NCI-H2171 treated with DMSO at 0.1 percent for 48 hours (cell line): ENCODE results near the gene NBDY.
"Not testable (repeated sequence)": the region's sequence is repeated elsewhere in the genome, so short reads cannot be mapped to it uniquely, and the experiment has no call there.

Source experiments
- DNase-seq: peaks from one replicate; lab custom pipeline; 2025; lab: John Stamatoyannopoulos, UW

Gene NBDY

DNA sequence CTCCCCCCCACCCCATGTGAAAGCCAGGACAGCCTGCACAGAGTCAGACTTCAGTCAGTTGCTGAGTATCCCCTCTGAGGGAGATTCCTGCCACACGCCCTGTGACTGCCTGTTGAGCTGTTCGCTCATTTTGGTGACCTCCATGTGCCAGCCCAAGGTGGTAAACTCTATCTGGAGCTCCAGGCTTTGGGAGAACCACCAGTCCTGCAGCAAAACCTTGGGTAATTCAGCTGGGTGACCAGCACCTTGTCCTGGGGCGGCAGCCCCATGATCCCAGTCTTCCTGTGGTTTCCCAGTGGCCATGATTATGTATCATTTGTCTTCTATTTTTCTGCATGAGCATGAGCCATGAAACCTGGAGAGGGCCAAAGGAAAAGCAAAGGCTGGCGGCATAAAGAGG, 73.4 kb downstream of the NBDY start:
- DNase-seq: no peak

DNA sequence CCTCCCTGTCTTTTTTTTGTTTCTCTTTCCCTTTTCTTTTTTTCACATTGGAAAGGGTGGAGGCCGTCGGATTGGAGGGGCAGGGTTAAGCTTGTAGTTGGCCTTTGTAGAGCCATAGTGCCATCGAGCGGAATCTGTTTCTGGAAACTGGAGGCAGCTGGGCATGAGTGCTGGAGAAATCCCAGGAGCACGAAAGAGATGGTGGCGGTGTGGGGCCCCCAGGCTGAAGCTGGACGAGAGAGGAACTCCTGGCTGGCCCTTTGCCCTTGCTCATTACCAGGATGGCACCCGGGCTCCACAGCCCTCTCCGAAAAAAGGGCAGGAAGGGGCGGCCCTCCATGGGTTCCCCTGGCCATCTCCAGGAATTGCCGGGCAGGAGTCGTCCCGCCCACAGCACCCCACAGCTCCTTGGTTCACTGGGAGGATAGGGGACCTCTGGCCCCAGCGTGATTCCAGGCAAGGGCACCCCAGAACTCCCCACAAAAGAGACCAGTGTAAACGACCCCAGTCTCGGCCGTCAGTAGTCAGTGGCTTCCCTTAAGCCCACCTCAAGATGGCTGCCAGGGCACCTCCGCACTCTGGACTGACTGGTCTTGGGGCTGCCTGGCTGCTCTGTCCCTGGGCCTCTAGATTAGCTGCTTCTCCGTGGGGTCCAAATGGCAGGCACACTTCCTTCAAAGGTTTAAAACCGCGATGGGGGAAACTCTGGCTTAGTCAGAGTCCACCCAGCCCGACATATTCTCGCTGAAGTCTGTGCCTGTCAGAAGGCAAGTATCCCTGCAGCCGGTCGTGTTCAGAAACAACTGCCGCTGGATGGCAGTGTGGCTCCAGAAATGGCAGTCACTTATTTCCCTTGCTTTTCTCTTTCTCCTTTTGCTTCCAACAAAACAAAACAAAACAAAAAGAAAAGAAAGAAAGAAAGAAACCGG, 74.1 kb downstream of the NBDY start:
- no peak for DNase-seq

DNA sequence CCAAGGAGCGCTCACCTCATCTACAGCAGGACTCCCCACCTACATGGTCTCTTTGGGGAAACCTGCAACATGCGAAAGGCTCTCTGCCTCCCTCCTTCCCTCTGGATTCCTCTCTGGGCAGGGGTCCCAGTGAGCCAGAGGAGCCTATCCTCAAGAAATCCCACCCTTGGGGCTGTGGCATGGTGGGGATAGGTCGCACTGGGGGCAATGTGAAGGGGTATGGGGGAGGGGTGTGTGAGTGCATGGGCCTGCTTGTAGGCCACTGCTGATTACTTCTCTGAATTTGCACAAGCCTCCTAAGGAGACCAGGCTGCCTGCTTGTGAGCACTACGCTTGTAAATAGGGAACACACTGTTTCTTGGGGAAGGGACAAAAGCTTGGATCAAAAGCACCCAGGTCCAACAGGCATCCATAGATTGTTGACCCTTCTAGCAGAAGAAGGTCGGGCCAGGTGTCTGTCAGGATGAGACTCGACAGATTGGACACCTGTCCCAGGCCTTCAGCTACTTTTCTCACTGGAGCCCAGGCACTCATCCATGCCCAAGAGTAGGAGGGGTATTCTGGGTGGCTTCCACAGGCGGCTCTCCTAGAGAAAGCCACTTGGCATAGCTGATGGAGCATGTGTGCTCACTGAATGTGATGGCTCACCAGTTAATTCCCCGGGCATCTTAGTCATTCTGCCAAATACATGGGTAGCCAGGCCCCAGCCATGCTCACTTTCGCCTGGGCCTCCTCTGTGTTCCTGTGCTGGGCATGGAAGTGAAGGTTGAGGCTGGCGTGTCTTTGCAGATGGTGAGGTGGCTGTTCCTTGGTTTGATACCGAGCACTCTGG, 75.0 kb downstream of the NBDY start:
- no peak for DNase-seq

DNA sequence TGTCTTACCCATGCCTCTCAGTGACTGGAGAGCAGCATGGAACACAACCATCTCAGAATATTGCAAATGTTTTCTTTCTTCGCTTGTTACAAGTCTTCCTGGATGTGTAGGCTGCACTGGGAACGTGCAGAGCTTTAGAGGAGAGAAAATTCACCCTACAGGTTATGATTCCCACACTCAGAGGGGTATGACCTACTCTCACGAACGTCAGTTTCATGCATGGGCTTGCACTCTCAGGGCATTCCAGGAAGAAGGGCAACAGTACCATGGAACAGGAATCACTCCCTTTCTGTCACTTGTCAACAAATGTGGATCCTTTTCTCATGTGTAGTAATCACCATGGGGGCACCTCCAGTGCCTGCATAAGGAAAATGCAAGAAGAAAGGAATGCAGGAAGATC, 75.8 kb downstream of the NBDY start:
- no peak for DNase-seq

DNA sequence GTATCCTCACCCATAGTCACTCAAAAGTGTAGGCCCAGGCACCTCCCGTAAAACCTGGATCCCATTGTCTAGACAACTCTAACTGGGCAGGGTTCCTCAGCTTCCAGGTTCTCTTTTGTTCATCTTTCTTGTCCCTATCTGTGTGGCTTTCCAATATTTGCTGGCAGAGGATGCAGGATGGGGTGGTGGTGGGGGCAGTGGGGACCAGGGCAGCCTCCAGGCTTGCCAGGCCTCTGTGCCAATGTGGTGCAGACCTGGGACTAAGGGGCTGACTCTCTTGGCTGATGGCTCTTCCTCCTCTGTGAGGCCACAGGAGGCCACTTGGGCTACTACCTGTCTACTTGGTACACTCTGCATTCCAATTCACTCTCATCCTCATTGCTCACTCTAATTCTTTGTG, 76.4 kb downstream of the NBDY start:
- DNase-seq: no peak

DNA sequence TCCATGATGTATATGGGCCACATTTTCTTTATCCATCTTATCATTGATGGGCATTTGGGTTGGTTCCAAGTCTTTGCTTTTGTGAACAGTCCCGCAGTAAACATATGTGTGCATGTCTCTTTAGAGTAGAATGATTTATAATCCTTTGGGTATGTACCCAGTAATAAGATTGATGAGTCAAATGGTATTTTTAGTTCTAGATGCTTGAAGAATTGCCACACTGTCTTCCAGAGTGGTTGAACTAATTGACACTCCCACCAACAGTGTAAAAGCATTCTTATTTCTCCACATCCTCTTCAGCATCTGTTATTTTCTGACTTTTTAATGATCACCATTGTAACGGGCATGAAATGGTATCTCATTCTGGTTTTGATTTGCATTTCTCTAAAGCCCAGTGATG, 77.1 kb downstream of the NBDY start:
- not testable (repeated sequence) for DNase-seq

DNA sequence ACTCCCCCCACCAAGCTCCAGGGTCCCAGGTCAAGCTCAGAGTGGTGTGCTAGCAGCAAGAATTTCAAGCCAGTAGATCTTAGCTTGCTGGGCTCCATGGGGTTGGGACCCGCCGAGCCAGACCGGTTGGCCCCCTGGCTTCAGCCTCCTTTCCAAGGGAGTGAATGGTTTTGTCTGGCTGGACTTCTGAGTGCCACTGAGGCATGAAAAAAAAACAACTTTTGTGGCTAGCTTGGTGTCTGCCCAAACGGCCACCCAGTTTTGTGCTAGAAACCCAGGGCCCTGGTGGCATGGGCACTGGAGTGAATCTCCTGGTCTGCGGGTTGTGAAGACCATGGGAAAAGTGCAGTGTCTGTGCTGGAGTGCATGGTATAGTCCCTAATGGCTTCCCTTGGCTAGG, 82.6 kb downstream of the NBDY start:
- no peak for DNase-seq

DNA sequence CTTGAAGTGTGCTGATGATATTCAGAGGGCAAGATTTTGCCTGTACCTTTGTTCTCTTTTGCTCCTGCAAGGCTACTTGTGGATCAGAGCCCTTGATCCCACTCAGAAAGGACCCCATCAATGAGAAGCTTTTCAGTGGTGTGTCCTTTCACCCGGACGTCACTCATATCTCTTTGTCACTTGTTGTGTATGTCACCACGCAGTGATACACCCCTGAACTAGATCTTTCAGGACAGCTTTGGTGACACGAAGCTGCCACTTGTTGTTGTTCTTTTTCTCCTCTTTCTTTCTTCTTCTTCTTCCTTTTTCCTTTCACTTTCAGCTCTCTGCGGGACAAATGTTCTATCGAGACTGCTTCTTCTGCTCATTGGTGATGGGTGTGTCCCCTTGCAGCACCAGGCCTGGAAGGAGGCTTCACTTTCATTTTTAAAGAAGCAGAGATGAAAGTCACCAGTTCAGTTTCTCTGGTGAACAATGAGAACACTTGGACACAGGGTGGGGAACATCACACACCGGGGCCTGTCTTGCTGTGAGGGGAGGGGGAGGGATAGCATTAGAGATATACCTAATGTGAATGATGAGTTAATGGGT, 83.6 kb downstream of the NBDY start:
- no peak for DNase-seq

DNA sequence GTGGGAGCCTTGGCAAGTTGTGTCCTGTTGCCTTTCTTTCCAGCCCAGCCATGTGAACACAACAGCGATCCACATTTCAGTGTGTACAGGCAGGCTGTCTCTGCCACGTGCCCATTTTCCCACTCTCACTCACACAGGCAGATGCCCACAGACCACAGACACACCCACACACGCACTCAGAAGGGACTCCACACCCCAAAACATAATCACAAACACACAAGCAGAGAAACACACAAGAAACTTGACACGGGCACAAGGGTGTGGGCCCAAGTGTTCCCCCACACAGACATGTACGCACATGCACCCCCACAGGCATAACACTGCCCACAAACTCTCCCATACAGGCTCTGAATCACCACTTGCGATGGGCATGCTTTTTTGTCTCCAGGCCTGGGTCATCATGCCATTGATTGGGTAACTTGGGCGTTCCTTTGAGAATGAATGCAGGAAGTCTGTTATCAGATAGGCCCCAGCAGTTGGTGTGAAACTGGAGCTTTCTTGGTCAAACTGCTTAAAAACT, 84.3 kb downstream of the NBDY start:
- DNase-seq: no peak

DNA sequence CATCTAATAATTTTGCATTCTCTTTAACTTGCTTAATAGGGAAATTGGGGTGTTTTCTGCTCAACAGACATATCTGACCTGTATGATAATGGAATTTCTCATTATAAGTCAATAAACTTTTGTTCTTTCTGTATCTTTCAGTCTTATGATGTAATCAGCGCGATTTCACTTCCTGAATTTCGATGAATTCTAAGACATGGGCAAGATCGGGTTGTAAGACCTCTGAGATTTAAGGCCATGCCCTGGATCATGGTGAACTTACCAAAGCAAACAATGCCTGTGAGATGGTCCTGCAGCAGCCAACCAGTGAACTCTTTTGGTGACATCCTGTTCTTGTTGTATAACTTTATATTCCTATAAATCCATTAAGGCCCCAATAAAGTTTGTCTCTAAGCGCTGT, 88.1 kb downstream of the NBDY start:
- DNase-seq: no peak

DNA sequence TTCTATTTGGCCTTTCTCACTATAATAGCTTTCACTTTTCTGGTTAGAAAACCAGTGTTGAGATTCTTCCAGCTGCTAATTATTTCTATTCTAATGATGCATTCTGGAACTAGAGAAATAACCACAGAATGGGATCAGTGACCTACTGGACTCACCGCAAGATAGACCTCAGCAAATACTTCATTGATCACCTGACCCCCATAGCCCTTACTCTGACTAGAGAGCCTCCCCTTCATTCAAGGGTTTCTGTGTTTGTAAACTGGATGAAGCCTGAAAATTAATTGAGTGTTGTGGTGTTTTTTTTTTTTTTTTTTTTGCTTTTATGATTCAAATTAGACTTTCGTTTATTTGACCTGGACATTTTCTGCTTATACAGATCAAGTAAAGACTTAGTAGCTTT, 97.0 kb downstream of the NBDY start:
- DNase-seq: no peak

DNA sequence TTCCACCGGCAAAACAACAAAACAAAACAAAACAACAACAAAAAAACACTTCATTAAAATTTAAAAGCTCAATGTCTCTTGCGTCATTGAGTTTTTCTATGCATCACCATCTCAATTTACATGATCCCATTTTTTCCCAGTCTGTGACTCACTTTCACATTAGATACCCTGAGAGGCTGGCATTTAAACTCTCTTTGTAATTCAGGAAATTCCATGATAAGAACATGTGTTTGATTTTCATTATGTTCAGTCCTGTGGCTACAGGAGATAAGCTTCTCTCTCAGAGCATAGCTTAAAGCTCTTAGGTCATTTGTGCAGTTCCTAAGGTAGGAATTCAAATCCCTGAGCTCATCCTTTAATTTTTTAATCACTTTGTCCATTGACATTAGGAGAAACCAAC, 104.6 kb downstream of the NBDY start:
- no peak for DNase-seq

DNA sequence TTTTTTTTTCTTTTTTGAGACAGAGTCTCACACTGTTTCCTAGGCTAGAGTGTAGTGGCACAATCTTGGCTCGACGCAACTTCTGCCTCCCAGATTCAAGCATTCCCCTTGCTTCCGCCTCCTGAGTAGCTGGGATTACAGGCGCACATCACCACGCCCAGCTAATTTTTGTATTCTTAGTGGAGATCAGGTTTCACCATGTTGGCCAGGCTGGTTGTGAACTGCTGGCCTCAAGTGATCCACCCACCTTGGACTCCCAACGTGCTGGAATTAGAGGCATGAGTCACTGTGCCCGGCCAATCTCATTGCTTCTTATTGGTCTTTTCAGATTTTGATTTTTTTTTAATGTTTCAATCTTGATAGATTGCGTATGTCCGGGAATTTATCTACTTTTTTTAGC, 124.4 kb downstream of the NBDY start:
- DNase-seq: no peak

DNA sequence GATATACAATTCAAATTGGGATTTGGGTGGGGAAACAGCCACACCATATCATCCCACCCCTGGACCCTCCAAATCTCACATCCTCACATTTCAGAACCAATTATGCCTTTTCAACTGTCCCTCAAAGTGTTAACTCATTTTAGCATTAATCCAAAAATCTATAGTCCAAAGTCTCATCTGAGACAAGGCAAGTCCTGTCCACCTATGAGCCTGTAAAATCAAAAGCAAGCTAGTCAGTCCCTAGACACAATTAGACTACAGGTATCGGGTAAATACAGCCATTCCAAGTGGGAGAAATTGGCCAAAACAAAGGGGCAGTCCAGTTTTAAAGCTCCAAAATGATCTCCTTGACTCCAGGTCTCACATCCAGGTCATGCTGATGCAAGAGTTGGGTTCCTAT, 128.0 kb downstream of the NBDY start:
- no peak for DNase-seq

DNA sequence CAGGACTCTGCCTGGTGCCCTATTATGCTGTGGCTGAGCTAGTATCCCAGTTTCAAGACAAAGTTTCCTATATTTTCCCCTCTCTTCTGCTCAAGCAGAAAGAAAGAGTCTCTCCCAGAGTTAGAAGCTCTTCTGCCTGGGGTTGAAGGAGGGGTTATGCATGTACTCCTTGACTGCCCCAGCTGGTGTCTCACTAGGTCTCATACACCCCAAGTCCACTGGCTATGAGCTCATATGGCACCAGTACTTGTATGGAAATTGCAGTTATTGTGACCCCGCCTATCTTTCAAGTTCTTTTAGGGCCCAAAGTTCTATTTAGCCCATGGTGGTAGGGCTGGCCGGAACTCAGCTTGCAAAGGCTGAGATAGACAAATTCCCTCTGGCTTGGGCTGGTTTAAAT, 131.8 kb downstream of the NBDY start:
- no peak for DNase-seq
